Thymus (tissue), 11 donors: ENCODE measurements around the gene HCN2. TPM values are rescaled to one million over a fixed set of nuclear protein-coding genes. Genes with fewer than 3 reads are reported as not detected.

Source experiments
- DNase-seq, 9 donors: peaks; one replicate each; pipeline ENCODE4 v3.0.0-alpha.2; 2013; ENCODE audit warnings: low spot score in 9 of 9, low read depth in 6 of 9, missing footprints in 1 of 9
- H3K27ac ChIP-seq, 2 donors: one replicate each; pipeline ENCODE4 v1.5.1; 2013; ENCODE audit warnings: control low read depth in 1 of 2, low read depth in 1 of 2, low read length in 1 of 2, mild to moderate bottlenecking in 1 of 2, moderate library complexity in 1 of 2
- H3K27me3 ChIP-seq, 2 donors: one replicate each; pipeline ENCODE4 v1.5.1; 2013; ENCODE audit warnings: low read length in 1 of 2; ENCODE audit not compliant: control insufficient read depth in 2 of 2, insufficient read depth in 1 of 2
- H3K36me3 ChIP-seq, 2 donors: one replicate each; pipeline ENCODE4 v1.5.1; 2013; ENCODE audit warnings: low read length in 1 of 2, mild to moderate bottlenecking in 1 of 2, moderate library complexity in 1 of 2; ENCODE audit not compliant: control insufficient read depth in 2 of 2, insufficient read depth in 2 of 2
- H3K4me1 ChIP-seq, 2 donors: one replicate each; pipeline ENCODE4 v1.5.1; 2013; ENCODE audit warnings: low read length in 2 of 2; ENCODE audit not compliant: control insufficient read depth in 2 of 2, insufficient read depth in 2 of 2
- H3K4me3 ChIP-seq, 2 donors: one replicate each; pipeline ENCODE4 v1.5.1; 2013; ENCODE audit warnings: low read length in 2 of 2, control low read depth in 1 of 2, mild to moderate bottlenecking in 1 of 2
- H3K9me3 ChIP-seq, 2 donors: one replicate each; pipeline ENCODE4 v1.5.1; 2013; ENCODE audit warnings: low read length in 1 of 2, mild to moderate bottlenecking in 1 of 2; ENCODE audit not compliant: control insufficient read depth in 2 of 2, insufficient read depth in 1 of 2
- WGBS: extraction: QIAGEN DNeasy Blood & Tissue Kit; methylation state at CpG from one replicate; pipeline ENCODE4 v1.1.7; 2013; 5-methylcytosine and 5-hydroxymethylcytosine counted together
- polyA plus RNA-seq: library from polyadenylated mRNA; stranded (reverse); fragments of 200-250 nt; gene quantifications from one replicate; pipeline ENCODE4 v1.2.3, GENCODE V29; 2013
- total RNA-seq: library from RNA; stranded (reverse); fragments of 120-200 nt; gene quantifications from one replicate; pipeline ENCODE4 v1.2.4, GENCODE V29; 2013
- donor health status: healthy.

The HCN2 gene
- total and polyA plus RNA-seq, 2 donors = 0.05 to 0.46 TPM

- H3K9me3 ChIP-seq = no peaks in the 10 kb centered on the region
- DNase-seq = no peak
- WGBS = 97% methylated on average over 62 of the region's 62 CpGs
- H3K4me1 ChIP-seq = no peaks in the 10 kb centered on the region
- H3K4me3 ChIP-seq = no peak overlapping the region
- H3K27ac ChIP-seq = no peak overlapping the region
- no peaks in the 10 kb centered on the region for H3K27me3 ChIP-seq
- peaks cover 44 to 75% of the 10 kb centered on the region in 2 donors for H3K36me3 ChIP-seq
Observed at GRCh38 chr19:645912-646778, 56.5 kb downstream of the HCN2 start.

- DNase-seq = no peak
- Histone ChIP-seq H3K4me1 (no peaks in the 10 kb centered on the region), H3K9me3 (no peaks in the 10 kb centered on the region), H3K27ac (no peak overlapping the region), H3K4me3 (no peak overlapping the region), H3K36me3 (peaks cover 49 to 84% of the 10 kb centered on the region in 2 donors), H3K27me3 (no peaks in the 10 kb centered on the region)
- WGBS = 97% methylated on average over 48 of the region's 48 CpGs
Observed at GRCh38 chr19:646779-647565, 57.3 kb downstream of the HCN2 start.

- H3K27ac ChIP-seq = no peak overlapping the region
- no peak overlapping the region for H3K4me3 ChIP-seq
- H3K36me3 ChIP-seq = peaks cover 57 to 90% of the 10 kb centered on the region in 2 donors
- no peak for DNase-seq
- H3K4me1 ChIP-seq = no peaks in the 10 kb centered on the region
- WGBS = 96% methylated on average over 52 of the region's 52 CpGs
- H3K27me3 ChIP-seq = no peaks in the 10 kb centered on the region
- no peaks in the 10 kb centered on the region for H3K9me3 ChIP-seq
Observed at GRCh38 chr19:647566-648284, 58.0 kb downstream of the HCN2 start.

GRCh38 chr19:648305-648704 is 58.6 kb downstream of the HCN2 start:
- DNase-seq = no peak
- no peaks in the 10 kb centered on the region for H3K27me3 ChIP-seq
- H3K4me1 ChIP-seq = no peaks in the 10 kb centered on the region
- WGBS = 97% methylated on average over 29 of the region's 29 CpGs
- H3K36me3 ChIP-seq = peaks cover 61 to 90% of the 10 kb centered on the region in 2 donors
- H3K27ac ChIP-seq = no peak overlapping the region
- no peak overlapping the region for H3K4me3 ChIP-seq
- no peaks in the 10 kb centered on the region for H3K9me3 ChIP-seq

- 98% methylated on average over 53 of the region's 53 CpGs for WGBS
- DNase-seq = no peak
Observed at GRCh38 chr19:648904-649801, 59.5 kb downstream of the HCN2 start.

GRCh38 chr19:650121-650520 is 60.4 kb downstream of the HCN2 start:
- Histone ChIP-seq H3K36me3 (peaks cover 70 to 92% of the 10 kb centered on the region in 2 donors), H3K4me3 (no peak overlapping the region), H3K27me3 (no peaks in the 10 kb centered on the region), H3K9me3 (no peaks in the 10 kb centered on the region), H3K27ac (no peak overlapping the region), H3K4me1 (no peaks in the 10 kb centered on the region)
- DNase-seq = no peak
- WGBS = 97% methylated on average over 11 of the region's 11 CpGs

More at GRCh38 chr19:648904-649801, 59.5 kb downstream of the HCN2 start:
- Histone ChIP-seq H3K4me1 (no peaks in the 10 kb centered on the region), H3K36me3 (peaks cover 70 to 93% of the 10 kb centered on the region in 2 donors), H3K4me3 (no peak overlapping the region), H3K27ac (no peak overlapping the region), H3K9me3 (no peaks in the 10 kb centered on the region), H3K27me3 (no peaks in the 10 kb centered on the region)

GRCh38 chr19:651114-651818 is 61.6 kb downstream of the HCN2 start:
- Histone ChIP-seq H3K27ac (no peak overlapping the region), H3K4me3 (no peak overlapping the region), H3K36me3 (peaks cover 65 to 89% of the 10 kb centered on the region in 2 donors), H3K4me1 (no peaks in the 10 kb centered on the region), H3K27me3 (no peaks in the 10 kb centered on the region), H3K9me3 (no peaks in the 10 kb centered on the region)
- DNase-seq = no peak
- WGBS = 97% methylated on average over 58 of the region's 58 CpGs

GRCh38 chr19:651991-652390 is 62.3 kb downstream of the HCN2 start:
- no peaks in the 10 kb centered on the region for H3K27me3 ChIP-seq
- H3K4me1 ChIP-seq = no peaks in the 10 kb centered on the region
- DNase-seq = no peak

More at GRCh38 chr19:651991-652390, 62.3 kb downstream of the HCN2 start:
- Histone ChIP-seq H3K4me3 (no peak overlapping the region), H3K27ac (no peak overlapping the region), H3K36me3 (peaks cover 62 to 84% of the 10 kb centered on the region in 2 donors), H3K9me3 (no peaks in the 10 kb centered on the region)
- 93% methylated on average over 24 of the region's 24 CpGs for WGBS
